IMR-90 (cell line): ENCODE measurements around the gene NT5DC3. TPM values are rescaled to one million over a fixed set of nuclear protein-coding genes. Genes with fewer than 3 reads are reported as not detected.
A peak's percentile ranks its signal among the peaks of the same experiment; 100 is the strongest.

Experiments used
- ATAC-seq: fragments of 200-7000 bp; cut with Tn5 transposase; 2 replicates; pipeline ENCODE4 v1.9.1; 2020; ENCODE audit warnings: low read depth, mild to moderate bottlenecking, moderate library complexity
- BruUV-seq: library from RNA; stranded (reverse); fragments of 400-500 nt; replicated peaks from 2 replicates; lab custom pipeline; 2021; lab: Mats Ljungman, UMichigan
- CTCF ChIA-PET: fragments of 300-600 bp; formaldehyde crosslinking; extraction: SDS; loops from one replicate; lab custom pipeline; 2021; ENCODE audit warnings: antibody characterized with exemption; lab: Yijun Ruan, JAX
- POLR2A ChIA-PET: fragments of 300-600 bp; sonication (Branson Sonifier 250); formaldehyde crosslinking; loops from one replicate; lab custom pipeline; 2022; ENCODE audit warnings: antibody characterized with exemption; ENCODE audit not compliant: unreplicated experiment; lab: Charles Lee
- DNase-seq: peaks from one replicate; pipeline ENCODE4 v3.0.0; 2013
- H2AFZ ChIP-seq: replicated peaks from 2 replicates; pipeline ENCODE3; 2013; ENCODE audit warnings: low read length, mild to moderate bottlenecking; ENCODE audit not compliant: poor library complexity
- H2AK5ac ChIP-seq: 2 replicates; pipeline ENCODE4 v1.6.1; 2013; ENCODE audit warnings: low read depth, low read length, inconsistent platforms
- H2AK9ac ChIP-seq: replicated peaks from 2 replicates; pipeline ENCODE3; 2013; ENCODE audit warnings: mild to moderate bottlenecking, low read depth, low read length, moderate library complexity; ENCODE audit not compliant: poor library complexity
- H2BK120ac ChIP-seq: 2 replicates; pipeline ENCODE4 v1.6.1; 2013; ENCODE audit warnings: low read depth, low read length, inconsistent platforms
- H2BK15ac ChIP-seq: 3 replicates; pipeline ENCODE4 v1.6.1; 2013; ENCODE audit warnings: low read depth, low read length, inconsistent platforms
- H2BK20ac ChIP-seq: 2 replicates; pipeline ENCODE4 v1.6.1; 2013; ENCODE audit warnings: low read depth, mild to moderate bottlenecking, inconsistent platforms, low read length, moderate library complexity
- H2BK5ac ChIP-seq: 2 replicates; pipeline ENCODE4 v1.6.1; 2013; ENCODE audit warnings: mild to moderate bottlenecking, low read depth, low read length, inconsistent platforms; ENCODE audit not compliant: poor library complexity, severe bottlenecking
- H3K14ac ChIP-seq: replicated peaks from 2 replicates; pipeline ENCODE4 v1.6.1; 2013; ENCODE audit warnings: low read depth, low read length, inconsistent platforms
- H3K18ac ChIP-seq: 2 replicates; pipeline ENCODE4 v1.6.1; 2013; ENCODE audit warnings: low read depth, low read length, control low read depth
- H3K23ac ChIP-seq: 2 replicates; pipeline ENCODE4 v1.6.1; 2013; ENCODE audit warnings: low read depth, low read length, inconsistent platforms
- H3K27ac ChIP-seq: 2 replicates; pipeline ENCODE4 v1.5.1; 2013; ENCODE audit warnings: mild to moderate bottlenecking, control low read depth, low read length; ENCODE audit not compliant: insufficient read depth
- H3K27me3 ChIP-seq: 2 replicates; pipeline ENCODE4 v1.6.1; 2013; ENCODE audit warnings: low read length; ENCODE audit not compliant: control insufficient read depth, insufficient read depth
- H3K36me3 ChIP-seq: 2 replicates; pipeline ENCODE4 v1.6.1; 2013; ENCODE audit warnings: low read length, mixed read lengths; ENCODE audit not compliant: control insufficient read depth, insufficient read depth
- H3K4ac ChIP-seq: 2 replicates; pipeline ENCODE4 v1.6.1; 2013; ENCODE audit warnings: low read depth, low read length, inconsistent platforms
- H3K4me1 ChIP-seq: 2 replicates; pipeline ENCODE4 v1.6.1; 2013; ENCODE audit warnings: low read length, mixed read lengths; ENCODE audit not compliant: control insufficient read depth, insufficient read depth
- H3K4me2 ChIP-seq: 2 replicates; pipeline ENCODE4 v1.6.1; 2013; ENCODE audit warnings: low read depth, mild to moderate bottlenecking, control low read depth, low read length, moderate library complexity
- H3K4me3 ChIP-seq: 2 replicates; pipeline ENCODE4 v1.5.1; 2013; ENCODE audit warnings: low read depth, mild to moderate bottlenecking, control low read depth, low read length, moderate library complexity; ENCODE audit not compliant: insufficient read depth
- H3K56ac ChIP-seq: 2 replicates; pipeline ENCODE4 v1.6.1; 2013; ENCODE audit warnings: low read length, inconsistent platforms; ENCODE audit not compliant: insufficient read depth; ENCODE audit errors: extremely low read depth
- H3K79me1 ChIP-seq, 2 experiments: 2 replicates each; pipeline ENCODE4 v1.6.1; 2013; ENCODE audit warnings: low read length in 2 of 2, inconsistent platforms in 1 of 2, low read depth in 1 of 2
- H3K9ac ChIP-seq: 2 replicates; pipeline ENCODE4 v1.6.1; 2013; ENCODE audit warnings: low read depth, low read length, control low read depth
- H3K9me1 ChIP-seq: 2 replicates; pipeline ENCODE4 v1.6.1; 2013; ENCODE audit warnings: low read length, inconsistent platforms; ENCODE audit not compliant: insufficient read depth
- H3K9me3 ChIP-seq: 2 replicates; pipeline ENCODE4 v1.6.1; 2013; ENCODE audit warnings: low read length; ENCODE audit not compliant: control insufficient read depth, insufficient read depth
- H4K20me1 ChIP-seq: 2 replicates; pipeline ENCODE4 v1.6.1; 2013; ENCODE audit warnings: low read length, inconsistent platforms; ENCODE audit not compliant: insufficient read depth
- H4K5ac ChIP-seq: 2 replicates; pipeline ENCODE4 v1.6.1; 2013; ENCODE audit warnings: mild to moderate bottlenecking, low read depth, low read length, control low read depth
- H4K8ac ChIP-seq, 2 experiments: 2 replicates each; pipeline ENCODE4 v1.6.1; 2013; ENCODE audit warnings: low read depth in 2 of 2, low read length in 2 of 2, control low read depth in 1 of 2, inconsistent platforms in 1 of 2
- H4K91ac ChIP-seq: 2 replicates; pipeline ENCODE4 v1.6.1; 2013; ENCODE audit warnings: low read depth, low read length, inconsistent platforms; ENCODE audit not compliant: insufficient read depth
- CEBPB ChIP-seq: IDR thresholded peaks from 2 replicates; pipeline ENCODE4 v1.6.1; 2012; ENCODE audit warnings: low read depth, low read length, improper control_type of control experiment
- CHD1 ChIP-seq: IDR thresholded peaks from 2 replicates; pipeline ENCODE4 v1.6.1; 2012; ENCODE audit warnings: low read depth, low read length, improper control_type of control experiment
- FOS ChIP-seq: fragments of 150-350 bp; IDR thresholded peaks from 2 replicates; pipeline ENCODE4 v1.6.1; 2016; ENCODE audit warnings: low read depth, low read length
- MAFK ChIP-seq: IDR thresholded peaks from 2 replicates; pipeline ENCODE4 v1.6.1; 2012; ENCODE audit warnings: low read depth, low read length, improper control_type of control experiment
- POLR2A ChIP-seq: IDR thresholded peaks from 2 replicates; pipeline ENCODE4 v1.6.1; 2012; ENCODE audit warnings: mild to moderate bottlenecking, low read depth, low read length
- SMC3 ChIP-seq: fragments of 150-350 bp; IDR thresholded peaks from 2 replicates; pipeline ENCODE4 v1.6.1; 2016; ENCODE audit warnings: low read depth, mild to moderate bottlenecking, antibody characterized with exemption, low read length, moderate library complexity
- WGBS, 2 experiments: methylation state at CpG; one replicate each; pipeline versions ENCODE4 v1.1.5 to v1.1.7; 2013; ENCODE audit warnings: missing lambda C conversion rate in 2 of 2; ENCODE audit not compliant: insufficient read length in 1 of 2; ENCODE audit errors: extremely low coverage in 2 of 2; 5-methylcytosine and 5-hydroxymethylcytosine counted together
- dilution Hi-C: fragments of 300-500 bp; cut with HindIII; formaldehyde crosslinking; loops from one replicate; pipeline ENCODE4 v1.14.3; 2018; ENCODE audit warnings: low sequenced_read_pairs; ENCODE audit not compliant: unreplicated experiment
- in situ Hi-C: fragments of 300-500 bp; cut with MboI; formaldehyde crosslinking; loops from 3 replicates; pipeline ENCODE4 v1.14.3; 2019; ENCODE audit warnings: low sequenced_read_pairs, inconsistent platforms, mixed read lengths
- intact Hi-C: fragments of 100-400 bp; cut with micrococcal nuclease; formaldehyde crosslinking; loops from 2 replicates; pipeline ENCODE4 v1.10.0; 2022
- polyA plus RNA-seq, 3 experiments: library from polyadenylated mRNA; depleted of rRNA; stranded (reverse); fragments of >200 nt; gene quantifications; 2 replicates each; pipeline ENCODE4 v1.2.3, GENCODE V29; 2012; ENCODE audit warnings: low replicate concordance in 1 of 3
- total RNA-seq: library from RNA; depleted of rRNA; stranded (reverse); fragments of >200 nt; gene quantifications from 2 replicates; pipeline ENCODE4 v1.2.3, GENCODE V29; 2012

NT5DC3 gene
- total and polyA plus RNA-seq, 2 of the 4 experiments (the other 2 are of a cell fraction): 7.3 to 17.6 TPM

GRCh38 chr12:103768467-103769123 lies 72.4 kb downstream of the NT5DC3 start:
- H4K20me1 ChIP-seq: no peaks in the 10 kb centered on the region
- H3K27ac ChIP-seq: no peak overlapping the region
- H3K9me3 ChIP-seq: no peaks in the 10 kb centered on the region
- no peak overlapping the region for H3K56ac ChIP-seq
- dilution Hi-C loops: no loop called here
- ChIA-PET POLR2A (no interaction called here), CTCF (interaction anchor here (1.4 kb wide), 1 partner anchor 102 kb away, joined by 3 read pairs; no protein-coding TSS in a partner anchor)
- H3K4me1 ChIP-seq: no peaks in the 10 kb centered on the region; the same call in 1 of the 2 replicates
- no peak overlapping the region for H4K5ac ChIP-seq
- no peak overlapping the region for H3K4me3 ChIP-seq
- no peak overlapping the region for H4K91ac ChIP-seq
- BruUV-seq: no TSS peak
- no peak overlapping the region for H2BK20ac ChIP-seq
- peaks cover 3% of the 10 kb centered on the region; the same call in 1 of the 2 replicates for H3K9me1 ChIP-seq
- H3K23ac ChIP-seq: no peak overlapping the region
- intact Hi-C loops: no loop called here
- TF ChIP-seq POLR2A (no peak), SMC3 (no peak), MAFK (no peak), FOS (no peak), CEBPB (no peak), CHD1 (no peak)
- H2BK15ac ChIP-seq: no peak overlapping the region
- no peak overlapping the region for H3K4me2 ChIP-seq
- H3K18ac ChIP-seq: no peak overlapping the region
- ATAC-seq (no peak), DNase-seq (no peak)
- H3K4ac ChIP-seq: no peak overlapping the region
- no peak overlapping the region for H4K8ac ChIP-seq
- H2BK120ac ChIP-seq: no peak overlapping the region
- in situ Hi-C loops: no loop called here
- no peaks in the 10 kb centered on the region for H3K27me3 ChIP-seq
- H2AK9ac ChIP-seq: no peak overlapping the region
- H2BK5ac ChIP-seq: no peak overlapping the region
- H3K36me3 ChIP-seq: peaks cover 5% of the 10 kb centered on the region
- H3K79me1 ChIP-seq: peaks cover 0 to 5% of the 10 kb centered on the region in 2 experiments; a peak in 1 of 4 replicates
- H2AFZ ChIP-seq: peak overlapping the region; percentile 23
- no peak overlapping the region for H3K9ac ChIP-seq
- no peak overlapping the region for H3K14ac ChIP-seq
- 40 to 80% methylated on average over 1 of the region's 8 CpGs for WGBS, 2 experiments
- H2AK5ac ChIP-seq: no peak overlapping the region
